Kidney (tissue), 14 donors: Measurements from ENCODE around the gene DIPK1B. TPM values are rescaled to one million over a fixed set of nuclear protein-coding genes. Genes with fewer than 3 reads are reported as not detected.

Experiments used
- DNase-seq, 5 donors: peaks; one replicate each; pipeline ENCODE4 v3.0.0-alpha.2; 2013 to 2020
- FAIRE-seq: peaks from 2 replicates; lab custom pipeline; 2012; peaks lifted over from hg19 to GRCh38; lab: Jason Lieb, UNC
- H3K27ac ChIP-seq, 2 donors: one replicate each; pipeline ENCODE4 v1.7.0; 2013; ENCODE audit warnings: low read depth in 2 of 2, low read length in 2 of 2, inconsistent platforms in 1 of 2
- H3K27me3 ChIP-seq: one replicate; pipeline ENCODE4 v1.7.1; 2013; ENCODE audit warnings: low read length, inconsistent platforms; ENCODE audit not compliant: control insufficient read depth, insufficient read depth
- H3K36me3 ChIP-seq, 3 donors: one replicate each; pipeline versions ENCODE4 v1.7.0 to v1.7.1; 2013; ENCODE audit warnings: low read length in 3 of 3, control low read depth in 1 of 3, inconsistent platforms in 1 of 3; ENCODE audit not compliant: insufficient read depth in 3 of 3, control insufficient read depth in 2 of 3
- H3K4me1 ChIP-seq, 3 donors: one replicate each; pipeline versions ENCODE4 v1.7.0 to v1.7.1; 2013; ENCODE audit warnings: low read length in 3 of 3, inconsistent platforms in 1 of 3, low read depth in 1 of 3; ENCODE audit not compliant: control insufficient read depth in 2 of 3, insufficient read depth in 2 of 3
- H3K4me3 ChIP-seq, 3 donors: one replicate each; pipeline versions ENCODE4 v1.7.0 to v1.8.1; 2013; ENCODE audit warnings: low read length in 3 of 3, control low read depth in 1 of 3, inconsistent platforms in 1 of 3
- H3K9ac ChIP-seq, 3 donors: one replicate each; pipeline versions ENCODE4 v1.7.0 to v1.7.1; 2013; ENCODE audit warnings: low read length in 3 of 3, control low read depth in 1 of 3, inconsistent platforms in 1 of 3
- H3K9me3 ChIP-seq, 3 donors: one replicate each; pipeline versions ENCODE4 v1.7.0 to v1.7.1; 2013; ENCODE audit warnings: low read length in 3 of 3, control low read depth in 1 of 3, inconsistent platforms in 1 of 3; ENCODE audit not compliant: control insufficient read depth in 2 of 3, insufficient read depth in 1 of 3
- intact Hi-C: fragments of 100-400 bp; cut with DNase I; formaldehyde crosslinking; loops from one replicate; pipeline ENCODE4 v1.11.1; 2022
- polyA plus RNA-seq: library from polyadenylated mRNA; stranded (reverse); fragments of 350-450 nt; fragmentation: Illumina TruSeq; extraction: RNeasy Lipid Tissue Mini Kit (QIAGEN cat#74804); gene quantifications from one replicate; pipeline ENCODE4 v1.2.3, GENCODE V29; 2014; ENCODE audit warnings: low read depth, low replicate concordance; ENCODE audit not compliant: insufficient read depth
- total RNA-seq: library from RNA; stranded (reverse); fragmentation: NEBNext Ultra II Directional; extraction: Animal tissue kit (Norgen Biotek cat#: 25700); gene quantifications from one replicate; pipeline ENCODE4 v1.2.1, GENCODE V29; 2021
- TF ChIP-seq, protein P1 (sequence below): IDR thresholded peaks from 3 replicates; pipeline ENCODE4 v1.5.1; 2012; ENCODE audit warnings: mild to moderate bottlenecking, moderate library complexity, borderline replicate concordance; ENCODE audit not compliant: insufficient read depth; ENCODE audit errors: extremely low read depth
- donor health status: control.
- donor health status: control.
- donor health status: control.
- donor health status: control.
- donor health status: control.
- donor health status: DM: yes; HTN: yes; CAD: no.
- donor health status: Normal renal cell carcinoma (clear cell type).

DIPK1B gene
- total and polyA plus RNA-seq, 2 donors from 2014 or later = 7.5 to 22.6 TPM

DNA sequence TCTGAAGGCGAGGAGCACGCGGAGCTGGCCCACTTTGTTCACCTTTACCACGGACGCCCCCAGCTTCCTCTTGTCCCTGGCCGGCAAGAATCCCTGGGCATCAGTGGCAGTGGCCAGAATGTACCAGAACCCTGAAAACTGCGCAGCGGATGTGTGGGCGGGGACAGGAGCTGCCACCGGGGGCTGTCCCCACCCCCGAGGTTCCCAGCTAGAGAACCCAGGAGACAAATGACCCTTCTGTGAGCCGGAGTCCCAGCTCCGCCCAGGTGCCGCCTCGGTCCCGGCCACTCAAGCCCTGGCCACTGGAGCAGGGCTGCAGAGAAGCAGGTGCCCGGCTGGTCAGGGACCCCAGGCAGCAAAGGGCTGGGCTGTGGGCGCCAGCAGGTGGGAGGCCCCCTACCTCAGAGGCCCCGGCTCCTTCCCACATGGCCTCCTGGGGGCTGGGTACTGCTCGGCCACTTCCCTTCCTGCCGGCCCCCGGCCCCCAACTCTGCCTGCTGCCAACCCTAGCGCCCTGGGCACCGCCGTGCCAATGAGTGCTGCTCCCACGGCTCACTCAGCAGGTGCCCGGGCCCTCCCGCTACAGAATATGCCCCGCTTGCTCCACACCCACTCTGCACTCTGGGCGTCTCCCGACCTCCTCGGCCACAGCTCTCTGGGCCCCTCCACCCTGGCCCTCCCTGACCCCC, 29.7 kb downstream of the DIPK1B start:
- H3K27ac ChIP-seq = no peak overlapping the region
- no peak overlapping the region for H3K9ac ChIP-seq

GRCh38 chr9:136742591-136743391, 30.4 kb downstream of the DIPK1B start, which contains the start of gene LCN10:
Gene LCN10, minus strand, starts transcription at chr9:136742940. Its CDS starts 37 bp downstream, at chr9:136742903.
- Histone ChIP-seq H3K9me3 (no peaks in the 10 kb centered on the region), H3K4me1 (peaks cover 0 to 16% (median 4%) of the 10 kb centered on the region in 3 donors), H3K36me3 (no peaks in the 10 kb centered on the region), H3K9ac (no peak within 1 kb of the TSS), H3K27me3 (no peaks in the 10 kb centered on the region), H3K27ac (no peak within 1 kb of the TSS), H3K4me3 (no peak within 1 kb of the TSS)
- FAIRE-seq (no peak), DNase-seq (peak; percentile 77 to 93 (median 86))
- intact Hi-C loops = no loop called here
- TF ChIP-seq, protein P1, sequence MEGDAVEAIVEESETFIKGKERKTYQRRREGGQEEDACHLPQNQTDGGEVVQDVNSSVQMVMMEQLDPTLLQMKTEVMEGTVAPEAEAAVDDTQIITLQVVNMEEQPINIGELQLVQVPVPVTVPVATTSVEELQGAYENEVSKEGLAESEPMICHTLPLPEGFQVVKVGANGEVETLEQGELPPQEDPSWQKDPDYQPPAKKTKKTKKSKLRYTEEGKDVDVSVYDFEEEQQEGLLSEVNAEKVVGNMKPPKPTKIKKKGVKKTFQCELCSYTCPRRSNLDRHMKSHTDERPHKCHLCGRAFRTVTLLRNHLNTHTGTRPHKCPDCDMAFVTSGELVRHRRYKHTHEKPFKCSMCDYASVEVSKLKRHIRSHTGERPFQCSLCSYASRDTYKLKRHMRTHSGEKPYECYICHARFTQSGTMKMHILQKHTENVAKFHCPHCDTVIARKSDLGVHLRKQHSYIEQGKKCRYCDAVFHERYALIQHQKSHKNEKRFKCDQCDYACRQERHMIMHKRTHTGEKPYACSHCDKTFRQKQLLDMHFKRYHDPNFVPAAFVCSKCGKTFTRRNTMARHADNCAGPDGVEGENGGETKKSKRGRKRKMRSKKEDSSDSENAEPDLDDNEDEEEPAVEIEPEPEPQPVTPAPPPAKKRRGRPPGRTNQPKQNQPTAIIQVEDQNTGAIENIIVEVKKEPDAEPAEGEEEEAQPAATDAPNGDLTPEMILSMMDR = no peak

More for the DNA sequence above, 29.7 kb downstream of the DIPK1B start:
- H3K27me3 ChIP-seq = no peaks in the 10 kb centered on the region
- no peaks in the 10 kb centered on the region for H3K36me3 ChIP-seq
- intact Hi-C loops = no loop called here
- TF ChIP-seq, protein P1 = no peak
- FAIRE-seq = no peak
- H3K4me3 ChIP-seq = no peak overlapping the region
- H3K4me1 ChIP-seq = peaks cover 0 to 16% (median 4%) of the 10 kb centered on the region in 3 donors
- peak in 2 of 5 donors; percentile 46 to 75 for DNase-seq
- H3K9me3 ChIP-seq = no peaks in the 10 kb centered on the region

GRCh38 chr9:136743639-136744211, 31.4 kb downstream of the DIPK1B start:
- DNase-seq (peak in 1 of 5 donors; percentile 61), FAIRE-seq (no peak)
- Histone ChIP-seq H3K9ac (no peak overlapping the region), H3K27ac (no peak overlapping the region), H3K9me3 (no peaks in the 10 kb centered on the region), H3K36me3 (no peaks in the 10 kb centered on the region), H3K4me1 (peaks cover 0 to 16% (median 4%) of the 10 kb centered on the region in 3 donors), H3K27me3 (no peaks in the 10 kb centered on the region), H3K4me3 (no peak overlapping the region)
- TF ChIP-seq, protein P1 = no peak
- intact Hi-C loops = no loop called here
